KOPT-K1 (cell line): ENCODE measurements around the gene GRIK4.
"Not testable (repeated sequence)": the region's sequence is repeated elsewhere in the genome, so short reads cannot be mapped to it uniquely, and the experiment has no call there.

Source experiments
- H3K27ac ChIP-seq: fragments of 200-600 bp; sonication (generic); 2 replicates; pipeline ENCODE4 v1.5.1; 2016; ENCODE audit warnings: antibody characterized with exemption, mild to moderate bottlenecking, low read depth, low read length; ENCODE audit not compliant: poor library complexity, severe bottlenecking
- H3K36me3 ChIP-seq: fragments of 200-600 bp; sonication (generic); 2 replicates; pipeline ENCODE4 v1.5.1; 2017; ENCODE audit warnings: antibody characterized with exemption, mild to moderate bottlenecking, low read length, moderate library complexity; ENCODE audit not compliant: insufficient read depth
- H3K9me3 ChIP-seq: fragments of 200-600 bp; sonication (generic); 2 replicates; pipeline ENCODE4 v1.5.1; 2017; ENCODE audit warnings: antibody characterized with exemption, low read length, mild to moderate bottlenecking; ENCODE audit not compliant: insufficient read depth, poor library complexity, severe bottlenecking

The GRIK4 gene

DNA sequence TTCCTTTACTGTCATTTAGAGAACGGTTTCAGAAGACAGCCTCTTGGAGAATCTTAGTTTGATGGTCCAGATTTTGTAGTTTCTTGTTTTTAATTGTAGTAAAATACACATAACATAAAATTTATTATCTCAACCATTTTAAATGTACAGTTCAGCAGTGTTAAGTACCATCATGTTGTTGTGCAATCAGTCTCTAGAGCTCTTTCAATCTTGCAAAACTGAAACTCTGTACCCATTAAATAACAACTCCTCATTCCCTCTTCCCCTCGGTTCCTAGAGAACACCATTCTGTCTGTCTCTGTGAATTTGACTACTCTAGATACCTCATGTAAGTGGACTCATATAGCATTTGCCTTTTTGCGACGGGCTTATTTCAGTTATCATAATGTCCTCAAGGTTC lies 69.8 kb downstream of the GRIK4 start:
- no peaks in the 10 kb centered on the region for H3K36me3 ChIP-seq
- no peaks in the 10 kb centered on the region for H3K9me3 ChIP-seq

DNA sequence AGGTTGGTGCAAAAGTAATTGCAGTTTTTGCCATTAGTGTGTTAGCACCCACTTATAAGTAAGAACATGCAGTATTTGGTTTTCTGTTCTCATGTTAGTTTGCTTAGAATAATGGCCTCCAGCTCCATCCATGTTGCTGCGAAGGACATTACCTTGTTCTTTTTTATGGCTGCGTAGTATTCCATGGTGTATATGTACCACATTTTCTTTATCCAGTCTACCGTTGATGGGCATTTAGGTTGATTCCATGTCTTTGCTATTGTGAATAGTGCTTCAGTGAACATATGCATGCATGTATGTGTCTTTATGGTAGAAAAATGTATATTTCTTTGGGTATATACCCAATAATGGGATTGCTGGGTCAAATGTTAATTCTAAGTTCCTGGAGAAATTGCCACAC lies 71.0 kb downstream of the GRIK4 start:
- not testable (repeated sequence) for H3K27ac ChIP-seq, H3K36me3 ChIP-seq, H3K9me3 ChIP-seq

More for the DNA sequence above, 69.8 kb downstream of the GRIK4 start:
- no peak overlapping the region for H3K27ac ChIP-seq

GRCh38 chr11:120586072-120586471 lies 74.5 kb downstream of the GRIK4 start:
- no peaks in the 10 kb centered on the region for H3K9me3 ChIP-seq
- H3K36me3 ChIP-seq: no peaks in the 10 kb centered on the region
- H3K27ac ChIP-seq: no peak overlapping the region

GRCh38 chr11:120586728-120587127 lies 75.2 kb downstream of the GRIK4 start:
- Histone ChIP-seq H3K27ac (no peak overlapping the region), H3K36me3 (no peaks in the 10 kb centered on the region), H3K9me3 (no peaks in the 10 kb centered on the region)

DNA sequence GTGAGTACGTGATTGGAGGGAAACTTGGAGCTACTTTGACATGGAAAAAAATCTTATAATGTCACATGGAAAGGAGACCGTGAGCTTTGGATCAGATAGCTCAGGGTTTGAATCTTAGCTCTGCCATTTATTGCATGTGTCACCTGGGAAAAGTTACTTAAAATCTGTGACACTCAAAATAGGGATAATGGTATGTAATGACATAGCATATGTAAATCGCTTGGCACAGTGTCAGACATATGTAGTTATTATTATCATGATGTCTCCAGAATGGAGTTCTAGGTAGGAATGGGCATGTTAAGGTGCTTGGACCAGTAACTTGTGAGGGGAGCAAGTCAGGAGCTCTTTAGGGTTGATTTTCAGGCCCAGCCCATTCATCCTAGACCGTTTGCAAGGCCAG lies 75.8 kb downstream of the GRIK4 start:
- H3K36me3 ChIP-seq: no peaks in the 10 kb centered on the region
- no peaks in the 10 kb centered on the region for H3K9me3 ChIP-seq
- H3K27ac ChIP-seq: no peak overlapping the region

DNA sequence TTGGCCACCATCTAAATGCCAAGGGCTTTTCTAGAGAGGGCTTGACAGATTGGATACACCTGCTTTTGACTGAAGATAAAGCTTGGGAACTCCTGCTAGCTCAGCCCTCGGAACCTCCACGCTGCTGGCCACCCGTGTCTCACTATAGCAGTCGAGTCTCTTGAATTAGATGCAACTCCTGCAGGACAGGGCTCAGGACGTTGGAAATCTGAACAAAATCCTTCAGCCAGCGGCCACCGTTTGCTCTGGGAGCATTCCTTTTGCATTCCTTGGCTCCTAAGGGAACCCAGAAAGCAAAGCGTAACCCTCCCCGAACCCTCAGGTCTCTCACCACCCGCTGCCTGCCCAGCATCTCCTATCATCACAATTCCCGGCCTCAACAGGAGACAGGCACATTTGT lies 77.8 kb downstream of the GRIK4 start:
- Histone ChIP-seq H3K36me3 (no peaks in the 10 kb centered on the region), H3K27ac (no peak overlapping the region), H3K9me3 (no peaks in the 10 kb centered on the region)

- H3K9me3 ChIP-seq: no peaks in the 10 kb centered on the region
- no peaks in the 10 kb centered on the region for H3K36me3 ChIP-seq
- H3K27ac ChIP-seq: no peak overlapping the region
Observed at GRCh38 chr11:120590472-120590871, 78.9 kb downstream of the GRIK4 start.

DNA sequence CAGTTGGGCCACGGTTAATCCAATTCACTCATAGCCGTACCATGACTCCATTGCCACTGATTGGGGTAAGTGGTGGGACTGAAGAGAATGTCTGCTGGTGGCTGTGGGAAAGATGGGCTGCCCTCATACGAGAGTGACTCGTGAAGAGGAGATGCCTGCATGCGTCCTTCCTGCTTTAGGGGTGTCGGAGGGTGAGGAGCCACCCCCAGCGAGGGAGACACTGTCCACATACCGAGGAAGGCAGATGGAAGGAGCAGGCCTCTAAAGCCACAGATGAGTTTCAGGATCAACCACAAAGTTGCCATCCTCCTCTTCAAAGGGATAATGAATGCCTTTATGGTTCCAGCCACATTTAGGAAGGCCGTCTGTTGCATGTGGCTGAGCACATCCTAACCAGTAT lies 83.2 kb downstream of the GRIK4 start:
- H3K36me3 ChIP-seq: no peaks in the 10 kb centered on the region
- no peak overlapping the region for H3K27ac ChIP-seq
- no peaks in the 10 kb centered on the region for H3K9me3 ChIP-seq

- H3K9me3 ChIP-seq: no peaks in the 10 kb centered on the region
- H3K36me3 ChIP-seq: no peaks in the 10 kb centered on the region
- no peak overlapping the region for H3K27ac ChIP-seq
Observed at GRCh38 chr11:120595557-120595956, 84.0 kb downstream of the GRIK4 start.

GRCh38 chr11:120597250-120598215 lies 86.0 kb downstream of the GRIK4 start:
- no peaks in the 10 kb centered on the region for H3K36me3 ChIP-seq
- no peaks in the 10 kb centered on the region for H3K9me3 ChIP-seq
- no peak overlapping the region for H3K27ac ChIP-seq

- no peaks in the 10 kb centered on the region for H3K9me3 ChIP-seq
- no peak overlapping the region for H3K27ac ChIP-seq
- H3K36me3 ChIP-seq: no peaks in the 10 kb centered on the region
Observed at GRCh38 chr11:120598517-120599257, 87.1 kb downstream of the GRIK4 start.

DNA sequence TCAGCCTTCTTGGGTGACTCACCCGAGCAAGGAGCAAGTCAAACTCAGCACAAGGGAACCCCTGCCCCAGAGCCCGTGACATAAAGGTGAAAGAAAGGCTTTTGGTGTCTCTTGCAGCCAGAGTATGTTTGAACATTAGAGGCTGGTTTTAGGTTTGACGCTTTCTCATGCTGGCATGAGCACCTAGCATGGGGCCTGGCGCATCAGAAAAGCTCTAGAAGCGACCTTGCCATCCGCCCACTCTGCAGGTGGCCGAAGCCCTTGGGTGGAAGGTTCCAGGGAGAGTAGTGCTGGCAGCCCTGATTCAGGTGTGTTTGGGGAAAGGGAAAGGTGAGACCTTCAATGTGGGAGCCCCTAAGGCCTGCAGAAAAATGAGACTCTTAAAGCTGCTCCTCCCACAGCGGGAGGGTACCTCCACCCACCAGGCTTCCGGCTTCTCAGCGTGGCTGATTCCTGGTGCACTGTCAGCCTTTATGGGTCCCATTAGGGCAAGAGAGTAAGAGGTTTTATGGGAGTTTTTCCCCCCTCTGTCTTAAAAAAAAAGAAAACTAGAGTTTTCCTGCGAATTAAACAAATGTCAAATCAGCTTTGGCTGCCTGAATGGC lies 88.4 kb downstream of the GRIK4 start:
- Histone ChIP-seq H3K36me3 (no peaks in the 10 kb centered on the region), H3K9me3 (no peaks in the 10 kb centered on the region), H3K27ac (no peak overlapping the region)

GRCh38 chr11:120601536-120601935 lies 90.0 kb downstream of the GRIK4 start:
- Histone ChIP-seq H3K27ac (no peak overlapping the region), H3K36me3 (no peaks in the 10 kb centered on the region), H3K9me3 (no peaks in the 10 kb centered on the region)

- Histone ChIP-seq H3K27ac (no peak overlapping the region), H3K9me3 (no peaks in the 10 kb centered on the region), H3K36me3 (no peaks in the 10 kb centered on the region)
Observed at GRCh38 chr11:120603071-120603470, 91.5 kb downstream of the GRIK4 start.

DNA sequence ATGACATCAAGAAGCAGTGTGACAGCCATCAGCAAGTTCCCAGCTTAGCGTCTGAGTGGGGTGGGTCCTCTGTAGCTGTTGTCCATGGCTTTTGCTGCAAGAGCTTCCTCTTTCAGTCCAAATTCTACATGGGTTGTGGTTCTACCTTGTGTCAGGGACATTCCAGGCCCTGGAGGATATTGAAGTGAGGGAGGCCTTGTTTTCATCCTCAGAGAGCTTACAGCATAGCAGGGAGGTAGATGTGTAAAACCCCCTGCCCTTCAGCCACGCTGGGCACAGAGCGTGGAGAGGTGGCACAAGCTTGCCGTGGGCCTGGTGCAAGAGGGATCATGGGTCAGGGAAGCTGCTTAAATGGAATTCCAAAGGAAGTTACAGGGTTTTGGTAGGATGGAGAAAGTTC lies 93.9 kb downstream of the GRIK4 start:
- Histone ChIP-seq H3K27ac (no peak overlapping the region), H3K9me3 (no peaks in the 10 kb centered on the region)

More for the DNA sequence above, 93.9 kb downstream of the GRIK4 start:
- H3K36me3 ChIP-seq: no peaks in the 10 kb centered on the region
